Superior temporal gyrus (tissue), 1 donor: ENCODE measurements around the gene UVRAG.

Source experiments
- DNase-seq: peaks from one replicate; pipeline ENCODE4 v3.0.0-alpha.2; 2016; ENCODE audit errors: extremely low spot score

The UVRAG gene

DNA sequence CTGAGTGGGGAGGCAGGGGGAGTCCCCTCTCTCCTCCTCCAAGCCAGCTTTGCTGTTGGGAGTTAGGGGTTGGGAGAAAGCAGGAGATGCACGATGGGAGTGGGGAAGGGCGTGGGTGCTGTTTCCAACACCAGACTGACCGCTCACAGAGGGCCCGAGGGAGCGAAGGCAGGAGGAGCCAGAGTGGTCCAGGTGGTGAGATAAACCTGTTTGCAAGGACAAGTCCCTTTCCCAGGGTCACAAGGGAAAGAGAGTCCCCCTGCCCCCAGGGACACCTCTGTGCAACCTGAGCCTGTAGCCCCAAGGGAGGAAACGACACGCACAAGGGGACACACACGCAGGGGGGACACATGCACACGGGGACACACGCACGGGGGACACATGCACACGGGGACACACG lies 349.1 kb downstream of the UVRAG start:
- no peak for DNase-seq

GRCh38 chr11:76164861-76165751 lies 350.1 kb downstream of the UVRAG start:
- DNase-seq: no peak

DNA sequence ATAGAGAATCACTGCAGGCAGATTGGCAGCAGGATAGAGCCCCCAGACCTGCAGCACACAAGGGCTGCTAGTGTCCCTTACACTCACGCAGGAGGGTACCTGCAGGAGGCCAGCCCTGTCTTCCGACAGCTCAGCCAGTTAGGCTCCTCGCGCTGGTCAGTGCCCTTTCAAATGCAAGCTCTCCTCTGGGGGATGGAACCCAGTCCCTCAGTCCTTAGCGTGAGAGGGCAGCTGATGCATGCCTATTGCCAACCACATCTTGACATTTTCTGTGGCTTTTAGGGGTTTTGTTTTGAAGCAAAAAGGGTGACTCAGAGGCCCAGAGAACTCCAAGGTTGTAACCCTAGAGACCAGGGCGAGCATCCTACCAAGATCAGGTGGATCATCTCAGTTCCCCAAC lies 351.3 kb downstream of the UVRAG start:
- no peak for DNase-seq

GRCh38 chr11:76167590-76167989 lies 352.6 kb downstream of the UVRAG start:
- DNase-seq: no peak

DNA sequence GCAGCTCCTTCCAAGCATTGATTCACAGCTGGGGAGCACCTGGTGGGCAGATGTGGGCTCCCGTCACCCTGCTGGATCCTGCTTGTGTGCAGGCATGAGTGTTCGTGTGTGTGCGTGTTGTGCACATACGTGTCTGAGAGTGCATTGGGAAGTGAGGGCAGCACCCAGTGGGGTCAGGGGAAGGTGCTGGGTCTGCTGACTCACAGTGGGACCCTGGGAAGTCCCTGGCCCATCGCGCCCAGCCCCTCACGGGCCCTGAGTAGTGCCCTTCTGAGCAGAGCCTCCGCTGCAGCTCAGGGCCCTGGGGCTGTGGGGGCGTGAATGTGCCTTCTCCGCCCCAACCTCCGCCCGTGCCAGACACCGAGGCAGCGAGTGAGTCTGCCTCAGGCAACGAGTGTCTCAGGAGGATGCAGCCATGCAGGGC lies 354.5 kb downstream of the UVRAG start:
- no peak for DNase-seq

- no peak for DNase-seq
Observed at GRCh38 chr11:76170468-76170867, 355.5 kb downstream of the UVRAG start.

GRCh38 chr11:76172583-76172982 lies 357.6 kb downstream of the UVRAG start:
- DNase-seq: no peak

DNA sequence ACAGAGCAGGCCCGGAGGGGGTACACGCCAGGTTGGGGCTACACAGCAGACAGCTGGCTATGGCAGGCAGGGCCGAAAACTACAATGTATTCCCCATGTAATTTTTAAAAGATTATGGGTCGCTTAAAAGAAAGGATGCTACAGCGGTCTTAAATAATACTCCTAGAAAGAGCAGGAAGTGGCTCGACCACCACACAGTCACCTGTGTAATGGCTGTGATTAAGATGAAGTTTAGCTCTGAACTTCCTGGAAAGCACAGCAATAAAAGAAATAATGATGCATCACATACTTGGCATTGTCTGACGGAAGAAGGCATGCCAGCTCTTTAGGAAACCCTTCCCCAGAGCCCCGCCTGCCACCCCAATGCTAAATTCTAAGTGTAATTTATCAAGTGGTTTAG lies 358.7 kb downstream of the UVRAG start:
- no peak for DNase-seq

DNA sequence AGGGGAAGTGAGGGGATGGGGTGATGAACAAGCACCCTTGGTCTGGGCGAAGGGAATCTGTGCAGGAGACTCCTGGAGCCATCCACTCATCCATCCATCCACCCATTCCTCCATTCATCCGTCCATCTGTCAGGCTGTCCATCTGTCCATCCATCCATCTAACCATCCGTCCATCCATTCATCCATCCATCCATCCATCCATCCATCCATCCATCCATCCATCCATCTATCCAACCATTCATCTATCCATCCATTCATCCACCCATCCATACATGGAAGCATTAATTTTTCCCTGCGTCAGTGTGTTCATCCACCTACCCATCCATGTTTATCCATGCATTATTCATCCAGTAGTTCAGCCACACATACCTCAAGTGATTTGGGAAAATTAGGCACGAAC lies 359.3 kb downstream of the UVRAG start:
- no peak for DNase-seq

- DNase-seq: no peak
Observed at GRCh38 chr11:76175783-76176182, 360.8 kb downstream of the UVRAG start.

DNA sequence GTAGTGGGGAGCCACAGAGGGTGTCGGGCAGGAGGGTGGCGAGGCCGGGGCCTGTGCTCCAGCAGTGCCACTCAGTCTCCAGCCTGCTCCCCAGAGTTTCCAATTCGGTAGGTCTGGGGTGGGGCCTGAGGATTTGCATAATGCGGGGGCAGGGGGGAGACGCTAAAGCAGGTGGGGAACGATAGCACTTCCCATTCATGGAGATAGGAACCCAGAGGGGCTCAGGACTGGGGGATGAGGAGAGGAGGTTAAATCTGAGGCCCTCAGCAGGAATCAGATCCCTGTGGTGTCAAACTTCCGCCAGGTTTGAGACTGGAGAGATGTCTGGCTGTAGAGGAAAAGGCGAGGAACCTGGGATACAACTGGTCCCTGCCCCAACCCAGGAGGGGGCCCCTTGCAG lies 361.5 kb downstream of the UVRAG start:
- no peak for DNase-seq

GRCh38 chr11:76177250-76177686 lies 362.3 kb downstream of the UVRAG start:
- DNase-seq: no peak

- no peak for DNase-seq
Observed at GRCh38 chr11:76179147-76179546, 364.1 kb downstream of the UVRAG start.

GRCh38 chr11:76181371-76181770 lies 366.4 kb downstream of the UVRAG start:
- no peak for DNase-seq

GRCh38 chr11:76184551-76184993 lies 369.6 kb downstream of the UVRAG start:
- no peak for DNase-seq

DNA sequence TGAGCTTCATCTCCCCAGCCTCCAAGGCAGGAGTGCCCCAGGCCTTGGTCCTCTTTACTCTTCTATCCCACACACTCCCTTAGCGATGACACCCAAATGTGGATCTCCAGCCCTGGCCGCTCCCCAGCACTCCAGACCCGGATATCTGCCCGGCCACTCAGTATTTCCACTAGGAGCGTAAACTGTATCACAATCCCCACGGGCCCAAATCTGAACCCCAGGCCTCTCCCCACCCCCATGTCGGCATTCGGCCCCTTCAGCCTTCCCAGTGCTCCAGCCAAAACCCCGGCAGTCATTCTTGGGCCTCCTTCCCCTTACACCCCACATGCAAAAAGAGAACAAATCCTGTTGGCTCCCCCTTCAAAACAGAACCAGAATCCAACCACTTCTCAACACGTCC lies 370.5 kb downstream of the UVRAG start:
- DNase-seq: no peak

- DNase-seq: no peak
Observed at GRCh38 chr11:76185931-76186401, 371.0 kb downstream of the UVRAG start.

DNA sequence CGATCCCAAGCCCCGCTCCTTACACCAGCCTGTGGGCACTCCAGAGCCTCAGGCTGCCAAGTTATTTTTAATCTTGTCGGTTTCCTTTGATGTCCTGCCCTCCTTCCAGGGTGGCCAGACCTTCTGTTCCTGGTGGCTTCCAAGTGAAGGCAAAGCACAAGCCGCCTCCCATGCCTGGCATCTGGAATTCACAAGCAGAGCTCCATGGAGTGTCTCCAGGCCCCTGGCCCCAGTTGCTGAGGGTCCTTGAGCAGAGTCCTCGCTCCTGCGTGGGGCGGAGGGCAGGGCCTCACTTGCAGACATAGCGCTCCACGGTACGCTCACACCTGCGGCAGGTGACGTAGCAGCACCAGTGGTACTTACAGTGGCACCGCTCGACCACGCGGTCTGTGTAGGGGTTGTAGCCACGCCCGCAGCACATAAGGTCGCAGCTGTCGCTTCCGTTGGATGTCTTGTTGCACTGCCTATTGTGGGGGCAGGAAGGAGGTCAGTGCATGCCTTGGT lies 371.8 kb downstream of the UVRAG start:
- no peak for DNase-seq

DNA sequence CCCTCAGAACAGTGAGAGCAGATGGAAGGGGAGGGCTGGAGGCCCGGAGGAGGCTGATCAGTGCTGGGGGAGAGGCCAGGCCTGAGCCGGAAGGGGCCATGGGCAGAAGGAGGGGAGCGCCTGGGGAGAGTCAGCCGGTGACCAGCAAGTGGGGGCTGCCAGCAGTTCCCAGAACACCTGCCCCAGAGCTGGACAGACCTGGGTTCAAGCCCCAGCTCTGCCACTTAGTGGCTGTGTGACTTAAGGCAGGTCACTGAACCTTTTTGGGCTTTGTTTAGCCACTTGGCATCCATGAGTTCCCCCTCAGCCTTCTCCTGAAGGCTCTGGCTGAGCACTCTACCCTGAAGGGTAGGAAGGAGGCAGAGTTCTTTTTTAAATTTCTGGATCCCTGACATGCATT lies 373.9 kb downstream of the UVRAG start:
- DNase-seq: no peak

GRCh38 chr11:76189682-76190081 lies 374.7 kb downstream of the UVRAG start:
- no peak for DNase-seq

GRCh38 chr11:76190376-76190775 lies 375.4 kb downstream of the UVRAG start:
- no peak for DNase-seq
